Esophagus squamous epithelium (tissue), 5 donors: ENCODE data around the gene RFX6. TPM values are rescaled to one million over a fixed set of nuclear protein-coding genes. Genes with fewer than 3 reads are reported as not detected.

Source experiments
- DNase-seq: peaks from one replicate; lab custom pipeline; 2025; lab: John Stamatoyannopoulos, UW
- H3K27ac ChIP-seq, 4 donors: fragments of 200-600 bp; sonication (generic); one replicate each; pipeline ENCODE4 v1.5.1; 2016 to 2019; ENCODE audit warnings: mild to moderate bottlenecking in 1 of 4
- H3K27me3 ChIP-seq, 4 donors: fragments of 200-600 bp; sonication (generic); 1 replicate in 3 of 4; 2 replicates in 1 of 4; pipeline versions ENCODE4 v1.5.1 to v1.6.0; 2017 to 2021; ENCODE audit warnings: antibody characterized with exemption in 1 of 4
- H3K36me3 ChIP-seq, 3 donors: fragments of 200-600 bp; sonication (generic); one replicate each; pipeline ENCODE4 v1.5.1; 2016 to 2019
- H3K4me1 ChIP-seq, 3 donors: fragments of 200-600 bp; sonication (generic); one replicate each; pipeline ENCODE4 v1.5.1; 2017 to 2019
- H3K4me3 ChIP-seq, 4 donors: fragments of 200-600 bp; sonication (generic); 1 replicate in 3 of 4; 2 replicates in 1 of 4; pipeline ENCODE4 v1.5.1; 2016 to 2019; ENCODE audit warnings: mild to moderate bottlenecking in 2 of 4, moderate library complexity in 1 of 4
- H3K9me3 ChIP-seq, 3 donors: fragments of 200-600 bp; sonication (generic); one replicate each; pipeline ENCODE4 v1.5.1; 2016 to 2019
- CTCF ChIP-seq, 6 experiments: fragments of 450-650 bp in 4 of 6; fragments of 200-600 bp in 2 of 6; sonication (generic) in 2 of 6; IDR thresholded peaks; one replicate each; pipeline ENCODE4 v1.5.1; 2016 to 2019; ENCODE audit warnings: antibody characterized with exemption in 6 of 6, mild to moderate bottlenecking in 4 of 6, moderate library complexity in 4 of 6
- POLR2A ChIP-seq, 4 donors: fragments of 450-650 bp; IDR thresholded peaks; one replicate each; pipeline ENCODE4 v1.6.1; 2017; ENCODE audit warnings: antibody characterized with exemption in 4 of 4, mild to moderate bottlenecking in 4 of 4, moderate library complexity in 3 of 4
- WGBS, 2 donors: methylation state at CpG; one replicate each; pipeline ENCODE4 v1.1.5; 2018; 5-methylcytosine and 5-hydroxymethylcytosine counted together
- intact Hi-C: fragments of 100-400 bp; cut with DNase I; formaldehyde crosslinking; loops from one replicate; pipeline ENCODE4 v1.15.0; 2022
- total RNA-seq, 4 donors: library from RNA; depleted of rRNA; stranded (reverse); fragments of >200 nt; gene quantifications; one replicate each; pipeline ENCODE4 v1.1.0, GENCODE V29; 2016
- donor health status: DM: yes; HTN: yes; CAD: no.

Gene RFX6
- total RNA-seq, 4 donors from 2014 or later, result not detected

GRCh38 chr6:116948533-116949304, 71.7 kb downstream of the RFX6 start:
- H3K27me3 ChIP-seq, result no peaks in the 10 kb centered on the region
- no peak overlapping the region for H3K27ac ChIP-seq
- no peak for TF ChIP-seq CTCF (IDR thresholded peaks at IDR 0.05)
- no peak for DNase-seq
- WGBS, 2 donors, result 24 to 29% methylated on average over 1 of the region's 1 CpG
- H3K9me3 ChIP-seq, result no peaks in the 10 kb centered on the region
- intact Hi-C loops, result no loop called here
- H3K36me3 ChIP-seq, result no peaks in the 10 kb centered on the region
- H3K4me3 ChIP-seq, result no peak overlapping the region
- no peaks in the 10 kb centered on the region for H3K4me1 ChIP-seq

GRCh38 chr6:116949964-116950363, 72.9 kb downstream of the RFX6 start:
- 39 to 54% methylated on average over 2 of the region's 2 CpGs for WGBS, 2 donors
- DNase-seq, result no peak
- Histone ChIP-seq H3K27me3 (no peaks in the 10 kb centered on the region), H3K27ac (no peak overlapping the region), H3K9me3 (no peaks in the 10 kb centered on the region), H3K4me1 (no peaks in the 10 kb centered on the region), H3K36me3 (no peaks in the 10 kb centered on the region), H3K4me3 (no peak overlapping the region)
- intact Hi-C loops, result no loop called here
- TF ChIP-seq CTCF (IDR thresholded peaks at IDR 0.05), result no peak
- TF ChIP-seq POLR2A (IDR thresholded peaks at IDR 0.05), result no peak

- no peaks in the 10 kb centered on the region for H3K27me3 ChIP-seq
- no peak overlapping the region for H3K27ac ChIP-seq
- H3K4me3 ChIP-seq, result no peak overlapping the region
- H3K36me3 ChIP-seq, result no peaks in the 10 kb centered on the region
- 6 to 40% methylated on average over 2 of the region's 2 CpGs for WGBS, 2 donors
- H3K4me1 ChIP-seq, result no peaks in the 10 kb centered on the region
- no peaks in the 10 kb centered on the region for H3K9me3 ChIP-seq
- no peak for DNase-seq
- intact Hi-C loops, result no loop called here
- TF ChIP-seq POLR2A (IDR thresholded peaks at IDR 0.05) (no peak), CTCF (IDR thresholded peaks at IDR 0.05) (no peak)
Observed at GRCh38 chr6:116954335-116954734, 77.3 kb downstream of the RFX6 start.

GRCh38 chr6:116954938-116955337, 77.9 kb downstream of the RFX6 start:
- no peaks in the 10 kb centered on the region for H3K36me3 ChIP-seq
- intact Hi-C loops, result no loop called here
- no peak overlapping the region for H3K27ac ChIP-seq
- no peaks in the 10 kb centered on the region for H3K27me3 ChIP-seq
- no peak overlapping the region for H3K4me3 ChIP-seq
- TF ChIP-seq POLR2A (IDR thresholded peaks at IDR 0.05) (no peak), CTCF (IDR thresholded peaks at IDR 0.05) (no peak)
- WGBS, 2 donors, result 56 to 66% methylated on average over 7 of the region's 7 CpGs
- H3K9me3 ChIP-seq, result no peaks in the 10 kb centered on the region
- H3K4me1 ChIP-seq, result no peaks in the 10 kb centered on the region
- DNase-seq, result no peak

GRCh38 chr6:116955773-116956172, 78.7 kb downstream of the RFX6 start:
- Histone ChIP-seq H3K27ac (no peak overlapping the region), H3K4me1 (no peaks in the 10 kb centered on the region), H3K4me3 (no peak overlapping the region), H3K36me3 (no peaks in the 10 kb centered on the region), H3K9me3 (no peaks in the 10 kb centered on the region), H3K27me3 (no peaks in the 10 kb centered on the region)
- 58 to 59% methylated on average over 7 of the region's 7 CpGs for WGBS, 2 donors
- no peak for TF ChIP-seq POLR2A (IDR thresholded peaks at IDR 0.05)
- TF ChIP-seq CTCF (IDR thresholded peaks at IDR 0.05), result no peak
- intact Hi-C loops, result no loop called here
- no peak for DNase-seq
